ENCODE measurements around the gene OXNAD1.
A peak's percentile ranks its signal among the peaks of the same experiment; 100 is the strongest.

OXNAD1 gene

DNA sequence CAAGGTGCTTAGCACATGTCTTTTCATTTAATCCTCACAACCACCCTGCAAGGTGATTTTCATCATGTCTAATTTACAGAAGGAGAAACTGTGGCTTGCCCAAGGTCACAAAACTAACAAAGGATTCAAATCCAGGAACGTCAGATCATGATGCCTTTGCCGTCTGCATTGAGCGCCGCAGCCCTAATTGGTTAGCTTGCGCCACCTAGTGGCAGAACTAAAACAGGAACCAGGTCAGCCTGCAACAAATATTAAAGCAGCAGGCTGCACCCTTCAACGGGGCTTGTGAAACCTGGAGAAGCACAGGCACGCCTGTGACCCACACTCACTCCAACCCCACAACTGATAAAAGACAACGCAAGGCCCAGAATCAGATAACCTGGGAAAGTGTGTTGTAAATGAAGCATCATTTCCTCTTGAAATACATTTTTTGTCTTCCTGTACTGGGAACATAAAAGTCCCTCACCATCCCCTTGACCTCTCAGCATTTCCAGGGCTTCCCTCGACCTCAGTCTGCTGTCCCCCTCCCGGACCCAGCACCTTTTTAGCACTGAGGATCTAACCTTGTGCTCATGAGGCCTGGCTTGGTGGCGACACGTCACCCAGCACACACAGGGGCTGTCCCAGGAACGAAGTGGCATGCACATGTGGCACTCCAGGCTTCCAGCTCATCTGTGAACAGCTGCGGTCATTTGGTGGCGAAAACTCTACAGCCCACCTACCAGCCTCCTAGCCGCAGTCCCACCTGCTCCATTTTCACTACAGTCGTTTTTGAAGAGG, 17.5 kb upstream of the OXNAD1 start:
- DNase-seq (ENCODE audit: low read depth), result peak; percentile 58

DNA sequence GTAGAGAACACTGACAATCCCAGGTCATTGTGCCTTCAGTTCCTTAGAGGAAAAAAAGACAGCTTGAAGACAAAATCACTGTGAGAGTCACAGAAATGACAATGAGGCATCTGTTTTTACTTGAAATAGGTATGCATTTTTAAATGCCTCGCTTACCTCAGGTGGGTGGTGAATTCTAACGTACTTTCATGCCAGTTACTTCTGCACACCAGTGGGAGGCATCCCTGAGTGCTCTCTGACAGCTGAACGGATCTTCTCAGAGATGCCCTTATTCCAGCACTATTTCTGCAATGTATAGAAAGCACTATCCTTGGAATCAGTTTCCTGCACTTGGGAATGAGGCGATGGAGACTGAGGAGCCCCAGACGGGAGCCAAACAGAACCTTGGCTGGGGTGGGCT, 16.5 kb upstream of the OXNAD1 start:
- no peak for DNase-seq (ENCODE audit: low read depth)

DNA sequence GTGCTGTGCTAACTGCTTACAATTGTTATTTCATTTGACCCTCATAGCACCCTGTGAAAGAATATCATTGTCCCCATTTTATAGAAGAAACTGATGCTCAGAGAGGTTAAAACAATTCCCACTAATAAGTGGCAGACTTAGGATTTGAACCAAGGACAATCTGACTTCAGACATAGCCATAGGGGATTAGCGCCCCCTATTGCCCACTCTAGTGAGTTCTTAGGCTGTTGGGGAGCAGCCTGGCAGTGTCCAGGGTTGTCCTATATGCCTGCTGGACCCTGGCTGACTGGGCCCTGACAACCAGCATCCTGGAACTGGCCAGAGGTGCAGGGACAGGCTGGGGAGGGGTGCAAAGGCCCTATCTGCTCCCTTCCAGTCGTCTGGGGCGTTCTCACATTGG, 15.7 kb upstream of the OXNAD1 start:
- DNase-seq (ENCODE audit: low read depth), result no peak

GRCh38 chr3:16249886-16250285, 15.1 kb upstream of the OXNAD1 start:
- DNase-seq (ENCODE audit: low read depth), result no peak

- DNase-seq (ENCODE audit: low read depth), result no peak
These were observed 13.5 kb upstream of the OXNAD1 start for GRCh38 chr3:16251316-16252085.

DNA sequence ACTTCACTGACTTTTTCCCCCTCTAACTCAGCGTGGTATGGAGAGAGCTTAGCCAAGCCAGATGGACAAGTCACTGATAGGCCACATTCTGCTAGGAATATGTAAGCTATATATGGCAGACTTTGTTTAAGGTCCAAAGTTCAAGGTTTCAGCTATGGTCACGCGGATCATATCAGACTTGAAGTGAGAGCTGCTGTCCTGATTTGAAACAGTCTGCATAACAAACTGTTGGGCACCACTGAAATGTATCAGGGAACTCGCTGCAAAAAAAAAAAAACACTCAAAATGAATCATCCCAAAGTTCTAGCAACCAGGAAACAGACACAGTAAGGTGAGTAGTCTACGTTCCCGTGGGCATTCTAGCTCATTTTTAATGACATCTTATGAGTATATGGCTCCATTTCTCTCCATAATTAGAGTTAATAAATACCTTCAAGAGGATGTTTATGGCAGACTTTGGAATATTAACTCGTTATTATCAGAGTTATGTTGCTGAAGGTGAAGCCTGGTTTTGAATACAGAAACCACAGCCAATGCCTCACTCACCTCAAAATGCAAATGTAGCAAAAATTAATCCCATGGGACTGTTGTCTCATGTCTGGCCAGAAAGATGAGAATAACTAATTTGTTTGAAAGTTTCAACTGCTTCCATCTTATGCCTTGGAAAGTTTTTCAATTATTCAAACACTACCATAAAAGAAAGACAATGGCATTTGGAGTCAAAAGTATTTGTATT, 12.6 kb upstream of the OXNAD1 start:
- no peak for DNase-seq (ENCODE audit: low read depth)

GRCh38 chr3:16252988-16253387, 12.0 kb upstream of the OXNAD1 start:
- no peak for DNase-seq (ENCODE audit: low read depth)

DNA sequence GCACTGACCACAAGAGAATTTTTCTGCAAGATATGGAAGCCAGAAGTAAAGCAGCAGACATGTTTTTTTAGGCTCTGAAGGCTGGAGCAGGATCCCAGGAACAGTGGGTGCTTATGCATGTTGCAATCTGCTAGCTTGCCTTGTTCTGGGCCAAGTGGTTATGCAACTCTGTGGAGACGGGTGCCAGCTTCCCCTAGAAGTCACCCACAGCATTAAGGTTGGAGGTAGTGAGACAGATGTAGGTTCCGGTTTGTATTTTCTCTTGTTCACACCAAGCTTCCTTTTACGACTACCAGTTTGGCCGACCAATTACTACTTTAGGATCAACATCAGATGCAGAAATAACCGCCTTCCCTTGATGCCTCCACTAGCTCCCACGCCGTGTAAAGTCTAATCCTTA, 11.4 kb upstream of the OXNAD1 start:
- DNase-seq (ENCODE audit: low read depth), result no peak

- no peak for DNase-seq (ENCODE audit: low read depth)
These were observed 10.1 kb upstream of the OXNAD1 start for GRCh38 chr3:16254916-16255315.

GRCh38 chr3:16255326-16255725, 9.7 kb upstream of the OXNAD1 start:
- no peak for DNase-seq (ENCODE audit: low read depth)

- no peak for DNase-seq (ENCODE audit: low read depth)
These were observed 9.3 kb upstream of the OXNAD1 start for GRCh38 chr3:16255726-16256125.

GRCh38 chr3:16257309-16257708, 7.7 kb upstream of the OXNAD1 start:
- no peak for DNase-seq (ENCODE audit: low read depth)

- DNase-seq (ENCODE audit: low read depth), result no peak
These were observed 6.8 kb upstream of the OXNAD1 start for GRCh38 chr3:16258177-16258576.

DNA sequence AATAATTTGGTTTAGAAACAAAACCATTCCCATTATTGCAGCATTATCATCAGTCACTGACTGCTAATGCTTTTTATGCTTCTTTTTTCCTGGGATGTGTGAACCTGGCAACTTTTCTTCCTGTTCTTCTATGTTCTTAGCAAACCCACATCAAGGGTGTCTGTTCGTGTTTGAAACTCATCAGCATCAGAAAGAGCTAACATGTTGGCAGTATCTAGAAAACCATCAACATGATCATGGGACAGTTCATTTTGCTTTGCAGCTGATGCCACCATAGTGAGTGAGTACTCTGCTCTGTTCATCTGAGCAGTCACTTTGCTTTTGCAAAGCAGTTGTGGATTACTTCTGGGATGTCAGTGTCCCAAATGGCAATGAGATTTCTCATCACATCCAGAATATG, 6.1 kb upstream of the OXNAD1 start:
- DNase-seq (ENCODE audit: low read depth), result no peak

- DNase-seq (ENCODE audit: low read depth), result no peak
These were observed 5.0 kb upstream of the OXNAD1 start for GRCh38 chr3:16260046-16260445.

GRCh38 chr3:16262174-16262573, 2.8 kb upstream of the OXNAD1 start:
- no peak for DNase-seq (ENCODE audit: low read depth)

DNA sequence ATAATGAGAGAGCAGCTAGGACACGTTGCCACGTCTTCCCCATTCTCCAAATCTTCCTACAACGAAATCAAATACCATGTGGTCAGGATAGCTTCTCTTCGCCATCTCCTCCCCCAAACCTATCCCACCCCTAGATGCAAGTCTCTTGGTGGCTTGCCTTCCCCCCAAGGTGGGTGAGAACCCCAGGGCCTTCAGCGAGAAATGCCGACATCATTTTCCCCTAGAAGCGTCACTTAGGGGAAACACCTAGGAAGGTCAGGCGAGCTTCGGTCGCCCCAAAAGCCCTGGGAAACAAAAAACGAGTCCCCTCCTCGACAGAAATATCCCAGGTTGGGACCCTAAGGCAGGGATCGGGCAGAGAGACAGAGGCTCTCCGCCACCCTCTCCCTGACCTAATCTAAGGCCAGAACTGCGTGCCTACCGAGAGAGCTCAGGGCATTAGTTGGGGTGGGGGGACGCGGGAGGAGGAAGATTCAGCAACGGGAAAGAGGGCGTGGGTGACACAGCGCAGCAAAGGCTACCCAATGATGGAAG, 771 bp upstream of the OXNAD1 start:
- no peak for DNase-seq (ENCODE audit: low read depth)

DNA sequence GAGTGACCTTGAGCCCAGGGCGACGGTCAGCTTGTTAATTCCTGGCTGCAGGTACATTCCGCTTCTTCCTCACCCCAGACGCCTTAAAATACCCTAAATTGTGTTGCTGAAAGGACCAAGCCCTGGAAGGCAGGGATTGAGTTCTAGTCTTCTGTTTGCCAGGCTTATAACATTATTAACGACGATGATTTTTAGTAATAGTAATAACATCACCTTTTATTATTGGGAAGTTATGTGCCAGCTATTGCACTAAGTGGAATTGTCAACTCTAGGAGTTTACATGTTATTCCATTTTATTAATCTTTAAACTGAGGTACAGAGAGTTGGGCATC, 409 bp downstream of the OXNAD1 start:
- DNase-seq (ENCODE audit: low read depth), result no peak

DNA sequence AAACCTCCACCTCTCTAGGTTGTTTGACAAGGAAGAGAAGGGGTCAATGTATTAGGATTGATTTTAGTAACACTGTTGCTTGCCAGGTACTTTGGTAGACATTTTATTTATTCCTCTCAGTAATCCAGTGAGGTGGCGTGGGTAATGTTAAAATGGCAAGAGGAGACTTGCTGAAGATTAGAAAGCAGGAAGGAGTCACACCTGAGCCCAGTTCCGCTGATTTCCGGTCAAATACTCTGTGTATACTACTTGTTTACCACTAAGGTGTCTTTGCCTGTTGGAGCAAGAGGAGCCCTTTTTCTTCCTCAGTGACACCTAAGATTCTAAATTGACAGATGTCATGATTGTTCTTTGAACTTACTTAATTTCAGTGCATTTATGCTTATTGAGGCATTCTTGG, 1.7 kb downstream of the OXNAD1 start:
- no peak for DNase-seq (ENCODE audit: low read depth)

DNA sequence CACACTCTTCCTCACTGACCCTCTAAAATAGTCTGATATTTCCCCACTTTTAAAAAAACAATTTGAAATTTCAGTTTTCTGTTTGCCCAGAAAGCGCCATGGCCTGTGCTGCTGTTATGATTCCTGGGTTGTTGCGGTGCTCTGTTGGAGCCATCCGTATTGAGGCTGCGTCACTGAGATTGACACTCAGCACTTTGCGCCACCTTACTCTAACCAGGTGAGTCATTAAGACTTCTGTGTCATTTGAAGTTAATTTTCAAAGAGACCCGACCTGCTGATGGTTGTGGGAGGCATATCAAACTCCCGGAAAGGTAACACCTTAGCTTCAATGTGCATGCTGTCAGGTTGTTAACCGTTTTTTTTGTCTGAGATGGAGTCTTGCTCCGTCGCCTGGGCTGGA, 5.8 kb downstream of the OXNAD1 start:
- DNase-seq (ENCODE audit: low read depth), result no peak

DNA sequence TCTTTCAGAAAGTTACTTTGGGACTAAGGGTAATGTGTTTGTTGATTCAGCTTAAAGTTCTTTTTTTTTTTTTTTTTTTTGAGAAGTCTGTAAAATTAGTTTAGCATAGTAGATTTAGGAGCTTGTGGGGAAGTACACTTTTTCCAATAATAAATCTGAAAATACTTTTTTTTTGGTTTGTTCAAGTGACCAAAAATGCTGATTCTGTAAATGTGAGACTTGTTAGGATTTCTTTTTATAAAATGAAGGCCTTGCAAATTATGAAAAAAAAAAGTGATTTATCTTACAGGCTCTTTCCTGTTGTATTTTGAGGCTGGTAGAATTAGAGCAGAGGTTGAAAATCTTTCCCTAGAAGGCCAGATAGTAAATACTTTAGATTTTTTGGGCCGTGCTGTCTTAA, 7.6 kb downstream of the OXNAD1 start:
- DNase-seq (ENCODE audit: low read depth), result no peak

- DNase-seq (ENCODE audit: low read depth), result no peak
These were observed 8.9 kb downstream of the OXNAD1 start for GRCh38 chr3:16273867-16274266.

GRCh38 chr3:16277471-16277870, 12.5 kb downstream of the OXNAD1 start:
- DNase-seq (ENCODE audit: low read depth), result no peak

Data from stimulated activated CD8-positive, alpha-beta memory T cell treated with anti-CD3 and anti-CD28 coated beads, Interleukin-4, amount 100 ng/mL, for 24 hours (primary cell).